Measurements from ENCODE around the gene CNGB1.

DNA sequence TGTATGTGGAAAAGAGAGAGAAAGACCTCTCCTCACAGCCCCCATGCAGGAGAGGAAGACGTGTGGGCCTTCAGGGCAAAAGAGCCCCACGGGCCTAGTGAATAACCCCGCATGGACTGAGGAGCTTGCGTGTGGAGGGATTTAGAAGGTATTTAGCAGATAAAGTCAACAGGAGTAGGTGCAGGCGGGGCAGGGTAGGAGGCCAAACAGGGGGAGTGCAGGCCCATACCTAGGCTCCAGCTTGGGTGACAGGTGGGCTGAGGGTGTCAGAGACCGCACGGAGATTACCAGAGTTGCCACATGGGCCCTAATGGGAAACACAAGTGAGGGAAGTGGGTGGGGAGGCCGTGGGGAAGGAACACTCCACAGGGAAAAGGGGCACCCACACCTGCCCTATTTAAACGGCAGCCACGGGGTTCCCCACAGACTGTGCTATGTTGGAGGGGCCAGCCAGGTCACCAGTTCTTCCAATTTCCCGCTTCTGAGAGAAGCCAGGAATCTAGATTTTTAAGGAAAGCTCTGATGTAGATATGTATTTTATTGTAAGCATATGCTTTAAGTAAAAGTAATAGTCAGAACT is 8.2 kb upstream of the CNGB1 start:
- TF ChIP-seq, protein P1, sequence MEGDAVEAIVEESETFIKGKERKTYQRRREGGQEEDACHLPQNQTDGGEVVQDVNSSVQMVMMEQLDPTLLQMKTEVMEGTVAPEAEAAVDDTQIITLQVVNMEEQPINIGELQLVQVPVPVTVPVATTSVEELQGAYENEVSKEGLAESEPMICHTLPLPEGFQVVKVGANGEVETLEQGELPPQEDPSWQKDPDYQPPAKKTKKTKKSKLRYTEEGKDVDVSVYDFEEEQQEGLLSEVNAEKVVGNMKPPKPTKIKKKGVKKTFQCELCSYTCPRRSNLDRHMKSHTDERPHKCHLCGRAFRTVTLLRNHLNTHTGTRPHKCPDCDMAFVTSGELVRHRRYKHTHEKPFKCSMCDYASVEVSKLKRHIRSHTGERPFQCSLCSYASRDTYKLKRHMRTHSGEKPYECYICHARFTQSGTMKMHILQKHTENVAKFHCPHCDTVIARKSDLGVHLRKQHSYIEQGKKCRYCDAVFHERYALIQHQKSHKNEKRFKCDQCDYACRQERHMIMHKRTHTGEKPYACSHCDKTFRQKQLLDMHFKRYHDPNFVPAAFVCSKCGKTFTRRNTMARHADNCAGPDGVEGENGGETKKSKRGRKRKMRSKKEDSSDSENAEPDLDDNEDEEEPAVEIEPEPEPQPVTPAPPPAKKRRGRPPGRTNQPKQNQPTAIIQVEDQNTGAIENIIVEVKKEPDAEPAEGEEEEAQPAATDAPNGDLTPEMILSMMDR (IDR thresholded peaks at IDR 0.05; ENCODE audit: borderline replicate concordance, extremely low read depth, low read length, poor library complexity, severe bottlenecking) = no peak
- no peak for TF ChIP-seq EZH2 (IDR thresholded peaks at IDR 0.05; ENCODE audit: borderline replicate concordance, low read depth, low read length, severe bottlenecking)

Measured in DND-41 (cell line).